Ureter (tissue), 1 donor: Measurements from ENCODE around the gene RFX4. TPM values are rescaled to one million over a fixed set of nuclear protein-coding genes. Genes with fewer than 3 reads are reported as not detected.
"Not testable (repeated sequence)": the region's sequence is repeated elsewhere in the genome, so short reads cannot be mapped to it uniquely, and the experiment has no call there.

Source experiments
- DNase-seq: peaks from one replicate; pipeline ENCODE4 v3.0.0-alpha.2; 2020; ENCODE audit warnings: low spot score
- total RNA-seq: library from RNA; stranded (reverse); gene quantifications from one replicate; pipeline ENCODE4 v1.2.4, GENCODE V29; 2023
- donor health status: DM: yes; HTN: yes; CAD: no.

RFX4 gene
- total RNA-seq, 1 donor from 2014 or later: not detected

DNA sequence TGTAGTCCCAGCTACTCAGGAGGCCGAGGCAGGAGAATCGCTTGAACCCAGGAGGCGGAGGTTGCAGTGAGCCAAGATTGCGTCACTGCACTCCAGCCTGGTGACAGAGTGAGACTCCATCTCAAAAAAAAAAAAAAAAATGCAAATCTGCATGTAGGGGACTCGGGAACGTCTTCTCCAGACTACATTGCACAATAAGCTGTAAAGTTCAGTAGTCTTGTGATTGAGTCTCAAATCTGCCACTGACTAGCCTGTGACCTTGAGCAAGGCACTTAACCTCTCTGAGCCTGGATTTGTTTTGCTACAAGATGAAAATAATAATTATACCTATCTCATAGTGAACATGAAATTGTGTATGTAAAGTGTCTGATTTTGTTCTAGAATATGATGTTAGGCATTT, 109.2 kb downstream of the RFX4 start:
- not testable (repeated sequence) for DNase-seq

- DNase-seq: no peak
These were observed 110.4 kb downstream of the RFX4 start for GRCh38 chr12:106692896-106693820.

DNA sequence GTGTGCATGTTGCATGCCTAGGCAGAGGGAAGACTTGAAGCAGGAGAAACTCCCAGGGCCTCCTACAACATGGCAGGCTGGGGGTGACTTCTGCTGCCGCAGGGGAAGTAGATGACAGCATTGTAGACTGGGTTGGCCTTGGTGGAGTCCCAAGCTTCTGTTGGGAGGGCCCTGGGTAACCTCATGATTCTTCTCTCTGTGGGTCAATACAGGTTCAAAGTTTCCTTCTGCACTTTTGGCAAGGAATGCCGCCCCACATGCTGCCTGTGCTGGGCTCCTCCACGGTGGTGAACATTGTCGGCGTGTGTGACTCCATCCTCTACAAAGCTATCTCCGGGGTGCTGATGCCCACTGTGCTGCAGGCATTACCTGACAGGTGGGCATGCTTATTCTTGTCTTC, 113.3 kb downstream of the RFX4 start:
- no peak for DNase-seq

GRCh38 chr12:106696681-106697417, 114.0 kb downstream of the RFX4 start:
- no peak for DNase-seq

- DNase-seq: no peak
These were observed 121.3 kb downstream of the RFX4 start for GRCh38 chr12:106704081-106704480.

GRCh38 chr12:106705971-106706370, 123.2 kb downstream of the RFX4 start:
- DNase-seq: no peak

DNA sequence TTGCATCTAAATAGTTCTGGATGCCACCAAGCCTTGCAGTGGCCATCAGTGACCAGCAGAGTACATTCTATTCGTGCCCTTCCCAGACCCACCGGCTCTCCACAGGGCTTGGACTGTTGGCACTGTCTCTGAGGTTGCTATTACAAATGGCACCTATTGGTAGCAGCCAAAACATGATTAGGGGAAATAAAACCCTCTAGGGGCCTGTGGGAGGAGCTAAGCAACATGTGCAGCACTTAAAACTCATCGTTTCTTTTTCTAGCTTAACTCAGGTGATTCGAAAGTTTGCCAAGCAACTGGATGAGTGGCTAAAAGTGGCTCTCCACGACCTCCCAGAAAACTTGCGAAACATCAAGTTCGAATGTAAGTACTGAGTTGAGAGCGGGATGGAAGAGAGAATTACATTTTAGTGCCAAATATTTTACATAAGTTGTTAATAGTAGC, 126.3 kb downstream of the RFX4 start:
- DNase-seq: no peak

- DNase-seq: no peak
These were observed 127.5 kb downstream of the RFX4 start for GRCh38 chr12:106710143-106710893.

GRCh38 chr12:106711316-106711715, 128.5 kb downstream of the RFX4 start:
- DNase-seq: no peak

- DNase-seq: no peak
These were observed 130.0 kb downstream of the RFX4 start for GRCh38 chr12:106712768-106713167.

- DNase-seq: no peak
These were observed 132.1 kb downstream of the RFX4 start for GRCh38 chr12:106714926-106715325.

- DNase-seq: no peak
These were observed 132.8 kb downstream of the RFX4 start for GRCh38 chr12:106715582-106715981.

- DNase-seq: no peak
These were observed 134.9 kb downstream of the RFX4 start for GRCh38 chr12:106717673-106718072.

GRCh38 chr12:106719879-106720278, 137.1 kb downstream of the RFX4 start:
- no peak for DNase-seq

DNA sequence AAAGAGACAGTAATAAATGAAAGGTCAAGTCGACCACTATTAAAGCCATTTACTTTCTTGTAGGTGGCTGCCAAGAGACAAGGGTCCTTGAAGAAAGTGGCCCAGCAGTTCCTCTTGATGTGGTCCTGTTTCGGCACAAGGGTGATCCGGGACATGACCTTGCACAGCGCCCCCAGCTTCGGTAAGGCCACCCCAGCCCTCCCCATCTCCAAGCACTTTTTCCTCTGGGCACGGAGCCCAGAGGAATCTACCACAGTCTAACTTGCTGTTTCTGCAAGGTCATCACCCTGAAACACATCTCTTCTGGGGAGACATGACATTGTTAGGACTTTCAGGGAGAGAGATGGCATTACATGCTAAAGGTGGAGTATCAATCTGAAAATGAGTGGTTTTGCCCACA, 137.9 kb downstream of the RFX4 start:
- DNase-seq: no peak

- no peak for DNase-seq
These were observed 139.1 kb downstream of the RFX4 start for GRCh38 chr12:106721915-106722314.

DNA sequence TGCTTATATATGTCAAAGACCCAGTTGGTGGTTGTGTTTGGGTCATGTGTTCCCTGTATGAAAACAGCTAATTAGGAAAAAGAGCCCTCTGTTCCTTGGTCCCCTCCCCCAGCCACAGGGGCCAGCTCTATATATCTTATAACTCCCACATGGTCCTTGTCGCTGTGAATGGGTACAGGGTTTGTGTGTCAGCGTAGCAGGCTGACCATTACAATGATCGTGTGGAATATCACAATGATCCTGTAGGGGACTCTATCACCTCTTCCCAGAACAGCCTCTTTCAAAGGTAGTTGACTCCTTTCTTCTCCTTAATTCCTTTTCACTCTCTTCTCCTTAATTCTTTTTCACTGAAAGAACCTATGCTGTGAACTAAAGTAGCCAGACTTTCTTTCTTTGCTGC, 140.0 kb downstream of the RFX4 start:
- DNase-seq: no peak

DNA sequence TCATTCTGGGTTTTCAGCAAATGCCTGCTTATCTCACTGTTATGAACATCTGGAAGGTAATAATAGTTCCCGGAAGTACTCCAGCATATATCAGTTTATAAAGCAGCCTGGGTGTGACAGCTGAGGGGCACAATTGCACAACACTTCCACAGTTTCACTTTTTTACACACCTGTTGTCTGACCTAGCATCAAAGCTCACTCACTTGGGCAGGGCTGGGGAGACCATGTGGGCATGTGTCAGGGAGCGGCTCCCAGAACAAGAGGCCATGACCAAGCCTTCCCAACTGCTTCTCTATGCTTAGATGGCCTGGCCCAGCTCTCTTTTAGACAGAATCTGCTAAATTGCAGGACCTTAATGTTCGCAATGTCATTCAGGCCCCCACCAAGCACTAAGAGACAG, 140.6 kb downstream of the RFX4 start:
- DNase-seq: no peak

DNA sequence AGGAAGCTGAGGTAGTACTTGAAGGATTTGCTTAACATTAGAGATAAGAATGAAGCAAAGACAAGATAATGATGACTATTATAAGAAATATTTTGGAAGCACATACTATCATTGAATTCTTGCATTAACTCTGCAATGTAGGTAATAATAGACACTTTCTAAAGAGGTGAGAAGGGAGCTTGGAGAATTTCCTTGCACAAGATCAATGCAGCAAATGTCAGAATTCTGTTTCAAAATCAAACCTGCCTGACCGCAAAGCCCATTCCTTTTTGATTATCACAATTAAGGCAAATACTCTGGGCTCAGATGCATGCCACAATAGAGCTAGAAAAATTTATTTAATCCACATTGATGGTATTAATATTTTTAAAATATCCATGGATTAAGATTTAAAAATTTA, 141.3 kb downstream of the RFX4 start:
- DNase-seq: no peak

GRCh38 chr12:106724934-106725333, 142.1 kb downstream of the RFX4 start:
- no peak for DNase-seq

- DNase-seq: not testable (repeated sequence)
These were observed 143.9 kb downstream of the RFX4 start for GRCh38 chr12:106726603-106727202.

- DNase-seq: no peak
These were observed 146.8 kb downstream of the RFX4 start for GRCh38 chr12:106729611-106730010.
